Peyer's patch (tissue), 4 donors: ENCODE data around the gene ZG16B.

Experiments
- CTCF ChIP-seq, 6 experiments: fragments of 450-650 bp in 4 of 6; fragments of 200-600 bp in 2 of 6; sonication (generic) in 1 of 6; IDR thresholded peaks; one replicate each; pipeline ENCODE4 v1.5.1; 2017 to 2019; ENCODE audit warnings: antibody characterized with exemption in 6 of 6, mild to moderate bottlenecking in 3 of 6, moderate library complexity in 1 of 6
- POLR2A ChIP-seq, 2 donors: fragments of 450-650 bp; IDR thresholded peaks; one replicate each; pipeline ENCODE4 v1.5.1; 2017; ENCODE audit warnings: antibody characterized with exemption in 2 of 2, mild to moderate bottlenecking in 2 of 2, moderate library complexity in 2 of 2

- TF ChIP-seq CTCF (IDR thresholded peaks at IDR 0.05) (no peak), POLR2A (IDR thresholded peaks at IDR 0.05) (no peak)
Measured at GRCh38 chr16:2815299-2815771, 14.8 kb upstream of the ZG16B start.
